Transverse colon (tissue), 4 donors: ENCODE data around the gene TMEM138. TPM values are rescaled to one million over a fixed set of nuclear protein-coding genes. Genes with fewer than 3 reads are reported as not detected.

ENCODE experiments used
- DNase-seq: peaks from one replicate; pipeline ENCODE4 v3.0.0-alpha.2; 2019
- H3K27ac ChIP-seq, 4 donors: fragments of 200-600 bp; sonication (generic); 2 replicates each; pipeline ENCODE4 v1.5.1; 2016 to 2018; ENCODE audit warnings: inconsistent platforms in 4 of 4
- H3K27me3 ChIP-seq: fragments of 200-600 bp; sonication (generic); 2 replicates; pipeline ENCODE4 v1.5.1; 2017; ENCODE audit warnings: inconsistent platforms
- H3K36me3 ChIP-seq, 4 donors: fragments of 200-600 bp; sonication (generic); 2 replicates each; pipeline ENCODE4 v1.5.1; 2017 to 2019; ENCODE audit warnings: inconsistent platforms in 4 of 4
- H3K4me1 ChIP-seq, 4 donors: fragments of 200-600 bp; sonication (generic); 2 replicates each; pipeline ENCODE4 v1.5.1; 2017 to 2020; ENCODE audit warnings: inconsistent platforms in 4 of 4
- H3K4me3 ChIP-seq, 4 donors: fragments of 200-600 bp; sonication (generic); 1 replicate in 1 of 4; 2 replicates in 3 of 4; pipeline versions ENCODE4 v1.5.1 to v1.6.1; 2017 to 2019; ENCODE audit warnings: inconsistent platforms in 4 of 4
- H3K9me3 ChIP-seq, 2 donors: fragments of 200-600 bp; sonication (generic); 2 replicates each; pipeline ENCODE4 v1.5.1; 2017 to 2019; ENCODE audit warnings: inconsistent platforms in 2 of 2
- EP300 ChIP-seq: sonication (generic); formaldehyde crosslinking; IDR thresholded peaks from one replicate; pipeline ENCODE4 v1.6.1; 2017; ENCODE audit warnings: antibody characterized with exemption, low read depth
- POLR2A ChIP-seq: fragments of 450-650 bp; IDR thresholded peaks from one replicate; pipeline ENCODE4 v1.6.1; 2016; ENCODE audit warnings: antibody characterized with exemption, mild to moderate bottlenecking, moderate library complexity
- POLR2AphosphoS5 ChIP-seq, 3 donors: sonication (generic); formaldehyde crosslinking; IDR thresholded peaks; one replicate each; pipeline ENCODE4 v1.6.1; 2016; ENCODE audit warnings: antibody characterized with exemption in 3 of 3
- WGBS, 2 donors: methylation state at CpG; one replicate each; pipeline ENCODE4 v1.1.5; 2018; ENCODE audit warnings: low coverage in 1 of 2; 5-methylcytosine and 5-hydroxymethylcytosine counted together
- in situ Hi-C, 4 donors: fragments of 200-750 bp; cut with MboI; loops; one replicate each; pipeline versions ENCODE4 v1.15.0 to v1.15.1; 2017; ENCODE audit warnings: low sequenced_read_pairs in 3 of 4, low pct_ligation_motif_present in 1 of 4, low pct_unique_long_range_greater_than_20kb in 1 of 4
- intact Hi-C: fragments of 100-400 bp; cut with DNase I; formaldehyde crosslinking; loops from one replicate; pipeline ENCODE4 v1.15.1; 2023; ENCODE audit warnings: low total_unique reads
- total RNA-seq, 4 donors: library from RNA; depleted of rRNA; stranded (reverse); fragments of >200 nt; gene quantifications; one replicate each; pipeline ENCODE4 v1.1.0, GENCODE V29; 2016
- TF ChIP-seq, protein P1 (sequence below), 5 experiments: fragments of 200-600 bp in 3 of 5; fragments of 450-650 bp in 2 of 5; sonication (generic) in 3 of 5; IDR thresholded peaks; 1 replicate in 2 of 5; 2 replicates in 3 of 5; pipeline ENCODE4 v1.5.1; 2016 to 2017; ENCODE audit warnings: antibody characterized with exemption in 5 of 5, inconsistent platforms in 3 of 5, mild to moderate bottlenecking in 2 of 5, moderate library complexity in 1 of 5

Gene TMEM138
- total RNA-seq, 4 donors from 2014 or later, result 27.9 to 51.6 (median 35.6) TPM

DNA sequence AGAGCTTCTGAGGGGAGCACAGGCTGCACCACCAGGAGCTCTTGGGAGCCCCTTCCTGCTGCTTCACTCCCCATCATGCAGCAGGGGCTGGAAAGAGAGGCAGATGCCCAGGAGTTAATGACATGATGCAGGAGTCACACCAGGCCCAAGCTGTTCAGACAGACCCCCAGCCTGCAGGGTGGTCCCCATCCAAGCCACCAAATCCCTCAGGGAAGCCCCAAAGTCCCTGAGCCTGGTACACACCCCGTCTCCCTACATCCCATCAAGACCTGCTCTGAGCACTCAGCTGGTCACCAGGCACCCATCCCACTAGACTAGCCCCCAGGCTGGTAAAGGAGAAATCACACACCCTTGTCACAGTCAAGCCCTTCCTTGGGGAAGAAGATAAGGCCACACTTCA is 11.8 kb upstream of the TMEM138 start:
- no peak overlapping the region for H3K4me3 ChIP-seq
- H3K27me3 ChIP-seq, result no peaks in the 10 kb centered on the region
- H3K36me3 ChIP-seq, result peaks cover 0 to 21% (median 10%) of the 10 kb centered on the region in 4 donors
- no peaks in the 10 kb centered on the region for H3K9me3 ChIP-seq
- intact Hi-C loops, result no loop called here
- TF ChIP-seq EP300, result no peak
- TF ChIP-seq POLR2A, result no peak
- TF ChIP-seq, protein P1, sequence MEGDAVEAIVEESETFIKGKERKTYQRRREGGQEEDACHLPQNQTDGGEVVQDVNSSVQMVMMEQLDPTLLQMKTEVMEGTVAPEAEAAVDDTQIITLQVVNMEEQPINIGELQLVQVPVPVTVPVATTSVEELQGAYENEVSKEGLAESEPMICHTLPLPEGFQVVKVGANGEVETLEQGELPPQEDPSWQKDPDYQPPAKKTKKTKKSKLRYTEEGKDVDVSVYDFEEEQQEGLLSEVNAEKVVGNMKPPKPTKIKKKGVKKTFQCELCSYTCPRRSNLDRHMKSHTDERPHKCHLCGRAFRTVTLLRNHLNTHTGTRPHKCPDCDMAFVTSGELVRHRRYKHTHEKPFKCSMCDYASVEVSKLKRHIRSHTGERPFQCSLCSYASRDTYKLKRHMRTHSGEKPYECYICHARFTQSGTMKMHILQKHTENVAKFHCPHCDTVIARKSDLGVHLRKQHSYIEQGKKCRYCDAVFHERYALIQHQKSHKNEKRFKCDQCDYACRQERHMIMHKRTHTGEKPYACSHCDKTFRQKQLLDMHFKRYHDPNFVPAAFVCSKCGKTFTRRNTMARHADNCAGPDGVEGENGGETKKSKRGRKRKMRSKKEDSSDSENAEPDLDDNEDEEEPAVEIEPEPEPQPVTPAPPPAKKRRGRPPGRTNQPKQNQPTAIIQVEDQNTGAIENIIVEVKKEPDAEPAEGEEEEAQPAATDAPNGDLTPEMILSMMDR (IDR thresholded peaks at IDR 0.05), result no peak
- TF ChIP-seq POLR2AphosphoS5 (IDR thresholded peaks at IDR 0.05), result no peak
- peaks cover 0 to 30% (median 12%) of the 10 kb centered on the region in 4 donors for H3K4me1 ChIP-seq
- 100% methylated on average over 1 of the region's 1 CpG; no CpG with 5 or more reads in 1 of the 2 donors for WGBS, 2 donors
- no peak for DNase-seq
- H3K27ac ChIP-seq, result no peak overlapping the region
- in situ Hi-C loops, result no loop called here

DNA sequence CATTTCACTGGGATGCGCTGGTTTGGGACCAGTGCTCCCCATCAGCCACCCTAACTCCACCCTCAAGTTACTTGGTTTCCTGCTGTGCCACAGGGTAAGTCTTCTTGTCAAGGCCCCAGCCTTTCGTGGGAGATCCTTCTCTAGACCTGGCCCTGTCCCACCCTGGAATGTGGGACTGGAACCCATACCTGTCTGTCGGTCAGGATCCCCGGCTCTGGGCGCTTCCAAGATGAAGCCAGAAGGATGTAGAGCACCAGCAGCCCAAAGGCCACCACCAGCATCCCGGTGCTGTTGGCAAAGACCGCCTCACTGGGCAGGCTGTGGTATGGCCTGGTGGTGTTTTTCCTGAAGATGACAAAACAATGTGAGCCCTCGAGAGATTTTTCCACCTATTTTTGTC is 11.4 kb upstream of the TMEM138 start:
- DNase-seq, result no peak
- intact Hi-C loops, result no loop called here
- TF ChIP-seq EP300 (no peak), POLR2AphosphoS5 (IDR thresholded peaks at IDR 0.05) (no peak), POLR2A (no peak)
- TF ChIP-seq, protein P1 (IDR thresholded peaks at IDR 0.05), result no peak
- WGBS, 2 donors, result 82 to 100% methylated on average over 1 to 8 of the region's 8 CpGs
- H3K4me3 ChIP-seq, result no peak overlapping the region
- H3K4me1 ChIP-seq, result peaks cover 0 to 29% (median 12%) of the 10 kb centered on the region in 4 donors
- H3K36me3 ChIP-seq, result peaks cover 0 to 21% (median 10%) of the 10 kb centered on the region in 4 donors
- H3K27ac ChIP-seq, result no peak overlapping the region
- in situ Hi-C loops, result no loop called here
- H3K27me3 ChIP-seq, result no peaks in the 10 kb centered on the region
- H3K9me3 ChIP-seq, result no peaks in the 10 kb centered on the region

DNA sequence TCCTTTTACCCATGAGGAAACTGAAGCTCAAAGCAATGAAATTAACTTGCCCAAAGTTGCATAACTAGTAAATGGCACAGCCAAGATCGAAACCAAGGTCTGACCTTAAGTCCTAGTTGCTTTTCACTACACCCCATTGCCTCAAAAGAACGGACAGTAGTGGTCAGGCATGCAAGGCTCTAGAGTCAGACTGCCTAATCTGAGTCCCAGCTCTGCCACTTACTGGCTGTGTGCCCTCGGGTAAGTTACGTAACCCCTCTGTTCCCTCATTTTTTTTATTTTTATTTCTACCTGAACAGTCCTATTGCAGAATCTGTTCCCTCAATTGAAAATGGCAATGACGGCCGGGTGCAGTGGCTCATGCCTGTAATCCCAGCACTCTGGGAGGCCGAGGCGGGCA is 10.1 kb upstream of the TMEM138 start:
- H3K9me3 ChIP-seq, result no peaks in the 10 kb centered on the region
- in situ Hi-C loops, result no loop called here
- no peaks in the 10 kb centered on the region for H3K27me3 ChIP-seq
- no peak overlapping the region for H3K27ac ChIP-seq
- intact Hi-C loops, result no loop called here
- no peak overlapping the region for H3K4me3 ChIP-seq
- 79 to 85% methylated on average over 6 to 8 of the region's 8 CpGs for WGBS, 2 donors
- peaks cover 0 to 21% (median 10%) of the 10 kb centered on the region in 4 donors for H3K36me3 ChIP-seq
- H3K4me1 ChIP-seq, result peaks cover 0 to 24% (median 6%) of the 10 kb centered on the region in 4 donors
- DNase-seq, result no peak
- TF ChIP-seq EP300, result no peak
- TF ChIP-seq, protein P1 (IDR thresholded peaks at IDR 0.05), result no peak
- TF ChIP-seq POLR2AphosphoS5 (IDR thresholded peaks at IDR 0.05), result no peak
- no peak for TF ChIP-seq POLR2A

DNA sequence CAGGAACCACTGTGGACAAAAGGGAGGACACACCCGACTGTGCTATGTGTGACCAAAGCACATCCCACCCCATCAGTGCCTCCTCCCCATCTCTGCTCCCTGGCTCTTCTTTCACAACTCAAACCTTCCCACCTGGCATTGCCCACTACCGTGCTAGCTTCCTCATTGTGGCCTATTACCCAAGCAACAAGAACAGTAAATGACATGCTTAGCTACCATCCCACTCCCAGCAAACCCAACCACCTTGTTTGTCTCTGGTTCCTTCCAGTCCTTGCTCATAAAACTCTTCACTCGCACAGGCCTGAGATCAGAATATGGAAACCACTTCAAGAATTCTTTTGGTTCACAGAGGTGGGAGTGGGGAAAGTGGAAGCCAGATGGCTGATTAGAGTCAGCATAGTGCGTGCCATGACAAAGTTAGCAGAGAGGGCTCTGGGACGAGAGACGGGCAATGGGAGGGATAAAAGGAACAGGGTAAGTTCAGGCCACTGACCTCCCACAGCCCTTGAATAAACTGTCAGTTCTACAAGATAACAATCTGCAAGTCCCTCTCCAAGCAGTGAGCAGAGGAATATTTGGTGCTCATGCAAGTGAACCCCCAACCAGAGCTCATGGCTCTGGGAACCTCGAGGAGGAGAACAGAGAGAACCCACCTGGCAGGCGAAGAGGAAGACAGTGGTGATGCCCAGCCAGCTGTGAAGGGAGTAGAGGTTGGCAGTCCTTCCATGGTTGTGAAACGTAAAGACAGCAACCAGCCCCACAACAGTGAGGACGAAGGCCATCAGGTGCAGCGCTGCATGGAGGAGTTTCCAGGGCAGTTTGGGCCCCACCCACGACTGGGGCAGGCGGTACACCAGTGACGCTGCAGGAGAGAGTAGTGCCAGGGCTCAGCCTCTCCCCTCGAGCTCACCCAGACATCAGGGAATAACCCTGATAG is 8.8 kb upstream of the TMEM138 start:
- TF ChIP-seq POLR2A (no peak), EP300 (no peak), POLR2AphosphoS5 (IDR thresholded peaks at IDR 0.05) (no peak)
- TF ChIP-seq, protein P1 (IDR thresholded peaks at IDR 0.05), result no peak
- intact Hi-C loops, result no loop called here
- WGBS, 2 donors, result 74 to 84% methylated on average over 5 to 15 of the region's 15 CpGs
- peak overlapping the region in 3 of 4 donors; percentile 30 to 65 (median 63) for H3K27ac ChIP-seq
- in situ Hi-C loops, result no loop called here
- no peak overlapping the region for H3K4me3 ChIP-seq
- peak; percentile 57 for DNase-seq
- H3K36me3 ChIP-seq, result peaks cover 0 to 21% (median 10%) of the 10 kb centered on the region in 4 donors
- H3K9me3 ChIP-seq, result no peaks in the 10 kb centered on the region
- H3K4me1 ChIP-seq, result peaks cover 0 to 35% (median 10%) of the 10 kb centered on the region in 4 donors
- no peaks in the 10 kb centered on the region for H3K27me3 ChIP-seq
